GM19238 (cell line): ENCODE measurements around the gene MBD1.
A peak's percentile ranks its signal among the peaks of the same experiment; 100 is the strongest.
"Not testable (repeated sequence)": the region's sequence is repeated elsewhere in the genome, so short reads cannot be mapped to it uniquely, and the experiment has no call there.

Source experiments
- DNase-seq: peaks from one replicate; pipeline ENCODE4 v3.0.0; 2011; ENCODE audit warnings: low spot score; ENCODE audit not compliant: insufficient read length

MBD1 gene

DNA sequence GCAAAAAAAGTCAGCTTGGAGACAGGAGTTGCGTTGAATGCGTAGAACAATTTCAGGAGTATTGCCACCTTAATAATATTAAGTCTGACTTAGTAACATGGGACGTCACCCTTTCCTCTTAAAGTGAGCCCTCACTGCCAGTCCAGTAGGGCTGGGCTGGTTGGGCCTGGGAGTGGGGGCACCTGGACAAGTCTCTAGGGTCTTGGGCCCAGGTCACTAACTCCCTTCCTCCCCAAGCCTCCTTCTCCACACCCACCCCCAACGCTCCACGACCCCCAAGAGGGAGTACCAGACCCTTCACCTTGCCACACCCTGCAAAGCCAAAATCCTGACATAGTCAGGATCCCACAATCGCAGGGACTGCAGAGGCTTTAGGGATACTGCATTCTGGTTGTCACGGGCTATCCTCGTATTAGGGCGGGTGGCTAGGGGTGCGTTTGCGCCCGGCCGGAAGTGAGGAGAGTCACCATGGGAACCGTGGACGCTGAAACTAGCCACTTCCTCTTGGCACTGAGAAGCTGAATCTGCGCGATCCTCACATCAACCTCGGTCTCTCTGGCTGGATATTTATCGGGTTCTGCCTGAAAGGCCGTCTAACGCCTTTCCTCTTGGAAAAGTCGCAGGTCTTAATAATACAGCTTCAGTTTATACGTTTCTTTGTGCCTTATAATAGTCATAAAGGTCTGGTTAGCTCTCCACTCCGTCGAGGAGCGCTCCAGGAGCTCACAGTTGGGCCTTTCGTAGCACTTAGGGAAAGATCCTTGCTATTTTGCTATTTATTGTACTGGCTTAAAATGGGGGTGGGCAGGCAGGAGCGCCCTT, 16.5 kb upstream of the MBD1 start:
- DNase-seq, result peak; percentile 68

DNA sequence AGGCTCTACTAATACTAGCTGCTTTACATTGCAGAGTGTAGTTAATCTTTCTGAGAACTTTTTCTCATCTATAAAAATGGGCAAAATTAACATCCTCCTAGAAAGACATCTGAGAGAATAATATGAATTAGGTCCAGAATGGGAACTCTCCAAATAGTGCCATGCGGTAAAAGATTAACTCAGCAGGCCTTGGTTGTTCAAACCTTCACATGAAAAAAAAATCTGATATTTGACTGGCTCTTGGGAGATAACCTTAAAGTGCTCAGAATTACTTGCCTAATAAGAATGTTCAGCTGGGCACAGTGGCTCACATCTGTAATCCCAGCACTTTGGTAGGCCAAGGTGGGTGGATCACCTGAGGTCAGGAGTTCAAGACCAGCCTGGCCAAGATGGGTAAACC, 11.7 kb upstream of the MBD1 start:
- no peak for DNase-seq

DNA sequence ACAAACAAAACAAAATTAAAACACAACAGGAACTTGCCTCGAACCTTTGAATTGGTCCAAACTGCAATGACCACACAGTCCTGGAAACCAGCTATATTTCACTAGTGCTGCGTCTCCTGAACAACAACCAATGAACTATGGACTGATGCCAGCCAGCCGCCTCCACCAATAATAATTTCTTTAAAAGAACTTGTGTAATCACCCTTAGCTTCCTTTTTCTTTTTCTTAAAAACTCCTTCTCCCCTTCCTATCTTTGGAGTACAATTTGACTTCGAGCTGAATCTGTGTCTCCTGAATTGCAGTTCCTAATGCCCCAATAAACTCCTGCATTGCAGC, 7.8 kb upstream of the MBD1 start:
- no peak for DNase-seq

DNA sequence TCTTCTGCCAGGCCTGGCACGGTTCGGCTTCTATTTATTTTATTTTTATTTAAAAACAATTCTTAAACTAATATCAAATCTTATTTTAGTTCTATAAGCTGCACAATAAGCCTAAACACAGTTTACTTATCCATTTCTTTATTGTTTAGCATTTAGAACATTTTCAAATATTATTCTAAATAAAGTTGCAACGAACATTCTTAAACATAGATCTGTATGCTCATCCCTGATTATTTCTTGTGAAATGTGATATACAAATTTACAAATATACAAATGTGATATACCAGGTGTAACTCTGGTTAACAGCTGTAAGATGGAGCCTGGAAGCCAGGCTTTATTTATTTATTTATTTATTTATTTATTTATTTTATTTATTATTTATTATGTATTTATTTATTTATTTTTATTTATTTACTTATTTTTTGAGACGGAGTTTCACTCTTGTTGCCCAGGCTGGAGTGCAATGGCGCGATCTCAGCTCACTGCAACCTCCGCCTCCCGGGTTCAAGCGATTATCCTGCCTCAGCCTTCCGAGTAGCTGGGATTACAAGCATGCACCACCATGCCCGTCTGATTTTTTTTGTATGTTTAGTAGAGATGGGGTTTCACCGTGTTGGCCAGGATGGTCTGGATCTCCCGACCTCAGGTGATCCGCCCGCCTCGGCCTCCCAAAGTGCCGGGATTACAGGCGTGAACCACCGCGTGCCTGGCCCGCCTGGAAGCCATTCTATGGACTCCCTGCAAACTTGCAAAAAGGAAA, 7.2 kb upstream of the MBD1 start:
- DNase-seq, result not testable (repeated sequence)

DNA sequence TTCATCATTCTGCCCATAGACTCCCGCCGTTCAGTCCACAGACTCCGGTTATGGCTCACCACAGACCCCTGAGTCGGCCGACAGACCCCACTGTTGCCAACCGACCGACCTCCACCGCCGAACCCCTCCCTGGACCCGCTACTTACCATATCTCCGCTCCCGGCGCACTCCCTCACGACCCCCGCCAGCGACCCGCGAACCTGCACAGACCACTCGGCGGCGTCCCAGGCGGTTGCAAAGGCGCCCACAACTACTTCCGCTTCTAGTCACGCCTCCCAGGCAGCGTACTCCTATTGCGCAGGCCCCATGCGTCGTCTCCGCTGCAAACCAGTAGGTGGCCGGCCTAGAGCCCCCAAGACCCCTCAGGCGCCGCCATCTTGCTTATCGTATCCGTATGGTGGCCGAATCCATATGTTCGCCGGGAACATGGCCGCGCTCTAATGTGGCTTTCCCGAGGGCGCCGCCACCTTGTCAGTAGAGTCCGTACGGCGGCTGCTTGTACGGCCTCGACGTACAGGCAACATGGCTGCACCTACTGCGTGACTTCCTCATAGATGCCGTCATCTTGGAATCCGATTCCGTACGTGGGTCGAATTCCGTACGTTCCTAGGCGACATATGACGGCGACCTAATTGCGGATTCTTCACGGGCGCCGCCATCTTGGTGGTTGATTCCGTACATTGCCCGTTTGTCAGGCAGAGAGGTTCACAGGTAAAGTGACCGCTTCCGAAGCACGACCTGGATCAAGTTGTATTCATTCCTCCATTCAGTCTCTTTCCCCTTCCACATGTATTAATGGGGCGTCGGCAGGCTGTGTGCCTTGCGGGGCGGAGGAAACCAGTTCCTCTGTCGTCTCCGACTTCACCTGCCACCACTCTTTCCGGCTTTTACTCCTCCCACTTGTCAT, 6.4 kb upstream of the MBD1 start, which contains the start of gene CXXC1:
Gene CXXC1 (minus strand): TSS at position 252 of the 907 bp plus-strand sequence. CDS start 103 bp downstream, at position 149.
- peak; percentile 78 for DNase-seq

DNA sequence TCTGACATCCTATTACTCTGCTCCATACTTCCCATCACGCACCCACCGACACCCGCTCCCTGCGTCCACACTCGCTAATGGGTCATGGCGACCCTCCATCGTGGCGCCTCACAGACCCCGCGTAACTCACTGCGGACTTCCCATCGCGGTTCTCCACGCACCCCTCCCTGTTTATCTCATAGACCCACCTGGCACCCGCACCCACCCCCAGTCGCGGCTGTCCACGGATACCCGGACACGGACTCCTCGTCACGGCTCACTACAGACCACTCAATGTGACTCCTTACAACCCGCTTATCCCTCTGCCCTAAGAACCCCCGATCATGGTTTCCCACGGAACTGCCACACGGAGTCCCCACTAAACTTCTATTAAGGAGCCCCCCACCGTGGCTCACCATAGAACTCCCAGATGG, 5.7 kb upstream of the MBD1 start:
- no peak for DNase-seq

DNA sequence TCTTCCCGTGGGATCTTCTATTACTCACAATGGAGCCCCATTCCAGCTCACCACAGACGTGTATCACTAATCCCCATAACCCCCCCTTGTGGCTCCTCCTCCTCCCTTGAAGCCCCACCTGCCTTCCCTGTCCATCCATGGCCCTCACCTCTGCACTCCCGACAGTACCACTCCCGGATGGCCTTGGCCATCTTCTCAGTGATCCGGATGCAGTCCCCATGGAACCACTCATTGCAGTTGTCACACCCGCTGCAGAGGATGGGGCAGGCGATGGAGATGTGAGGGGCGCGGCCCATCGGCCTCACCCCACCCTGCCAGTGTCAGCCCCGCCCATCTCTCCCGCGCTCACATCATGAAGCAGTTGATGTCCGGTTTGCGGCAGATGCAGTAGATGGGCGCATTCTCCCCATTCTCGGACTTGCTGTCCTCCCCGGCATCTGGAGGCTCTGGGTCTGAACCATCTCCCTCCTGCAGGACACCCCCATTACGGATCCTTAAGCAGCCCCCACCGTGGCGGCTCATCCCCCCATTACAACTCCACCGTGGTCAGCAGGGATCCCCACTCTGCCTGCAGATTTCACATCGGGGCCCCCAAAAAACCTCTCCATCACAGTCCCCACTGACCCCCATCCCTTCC, 5.2 kb upstream of the MBD1 start:
- no peak for DNase-seq

DNA sequence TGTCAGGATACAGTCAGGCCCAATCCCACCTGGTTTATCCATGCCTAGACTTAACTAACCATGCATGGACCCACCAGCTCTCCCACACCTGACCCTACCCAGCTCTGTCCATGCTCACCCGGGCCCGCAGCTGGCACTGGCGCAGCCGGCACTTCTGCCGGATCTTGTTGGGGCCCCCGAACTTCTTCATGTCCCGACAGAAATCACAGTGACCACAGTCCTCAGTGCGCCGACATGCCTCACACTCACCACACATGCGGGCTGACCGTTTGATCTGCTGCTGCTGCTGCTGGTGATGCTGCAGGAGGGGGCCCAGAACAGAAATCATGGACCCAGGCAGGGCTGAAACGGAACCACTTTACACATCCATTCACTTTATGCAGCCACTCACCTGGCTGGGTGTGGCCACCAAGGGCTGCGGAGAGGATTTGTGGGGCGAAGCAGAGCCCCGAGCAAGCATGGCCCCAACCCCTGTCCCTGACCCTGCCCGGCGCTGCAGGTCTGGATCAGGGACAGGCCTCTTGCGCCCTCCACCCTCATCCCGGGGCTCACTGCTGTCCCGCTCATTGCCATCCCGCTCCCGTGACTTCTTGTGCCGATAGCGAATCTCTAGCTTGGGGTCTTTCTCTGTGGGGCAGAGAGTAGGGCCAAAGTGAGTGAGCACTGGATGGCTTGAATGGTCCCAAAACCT, 4.5 kb upstream of the MBD1 start:
- DNase-seq, result no peak

DNA sequence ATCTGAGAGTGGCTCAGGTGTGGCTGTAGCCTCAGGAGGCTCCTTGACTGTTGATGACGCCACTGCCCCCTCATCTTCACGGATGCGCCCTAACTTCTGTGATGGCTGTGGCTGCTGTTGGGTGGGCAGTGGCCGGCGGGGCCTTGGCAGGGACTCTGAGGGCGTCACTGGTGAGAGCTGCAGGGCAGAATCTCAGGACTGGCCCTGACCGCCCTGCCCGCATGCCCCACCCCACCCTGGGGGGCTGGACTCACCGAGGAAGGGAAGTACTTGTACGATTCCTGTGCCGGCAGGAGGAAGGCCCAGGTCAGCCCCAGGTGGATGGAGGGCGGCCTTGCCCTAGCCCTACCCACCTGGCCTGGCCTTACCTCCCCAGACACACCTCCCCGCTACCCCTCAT, 3.7 kb upstream of the MBD1 start:
- DNase-seq, result no peak

DNA sequence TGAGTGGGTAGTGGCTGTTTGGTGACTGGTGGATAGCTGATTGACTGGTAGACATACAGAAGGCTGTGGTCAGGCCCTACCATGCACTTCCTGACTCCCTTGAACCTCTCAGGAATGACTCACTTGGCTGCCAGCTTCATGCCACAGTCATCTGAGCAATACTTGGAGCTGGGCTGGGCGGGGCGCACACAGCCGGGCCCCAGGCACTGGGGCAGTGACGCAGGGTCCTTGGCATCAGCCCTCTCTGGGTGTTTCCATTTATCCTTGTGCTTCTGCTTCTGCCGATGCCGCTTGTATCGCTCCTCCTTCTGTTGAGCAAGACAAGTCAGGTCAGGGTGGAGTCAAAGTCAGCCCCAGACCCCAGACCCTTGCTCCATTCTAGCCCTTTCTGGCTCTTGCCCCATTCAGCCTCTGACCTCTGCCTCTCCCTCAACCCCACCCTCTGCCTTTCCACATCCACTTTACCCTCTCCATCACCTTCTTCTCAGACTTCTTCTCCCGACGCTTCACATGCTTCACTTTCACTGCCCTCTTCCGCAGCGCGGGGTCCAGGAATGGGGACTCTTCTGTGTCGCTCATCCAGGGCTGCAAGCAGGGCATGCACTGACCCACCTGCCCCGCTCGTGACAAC, 3.0 kb upstream of the MBD1 start:
- no peak for DNase-seq

DNA sequence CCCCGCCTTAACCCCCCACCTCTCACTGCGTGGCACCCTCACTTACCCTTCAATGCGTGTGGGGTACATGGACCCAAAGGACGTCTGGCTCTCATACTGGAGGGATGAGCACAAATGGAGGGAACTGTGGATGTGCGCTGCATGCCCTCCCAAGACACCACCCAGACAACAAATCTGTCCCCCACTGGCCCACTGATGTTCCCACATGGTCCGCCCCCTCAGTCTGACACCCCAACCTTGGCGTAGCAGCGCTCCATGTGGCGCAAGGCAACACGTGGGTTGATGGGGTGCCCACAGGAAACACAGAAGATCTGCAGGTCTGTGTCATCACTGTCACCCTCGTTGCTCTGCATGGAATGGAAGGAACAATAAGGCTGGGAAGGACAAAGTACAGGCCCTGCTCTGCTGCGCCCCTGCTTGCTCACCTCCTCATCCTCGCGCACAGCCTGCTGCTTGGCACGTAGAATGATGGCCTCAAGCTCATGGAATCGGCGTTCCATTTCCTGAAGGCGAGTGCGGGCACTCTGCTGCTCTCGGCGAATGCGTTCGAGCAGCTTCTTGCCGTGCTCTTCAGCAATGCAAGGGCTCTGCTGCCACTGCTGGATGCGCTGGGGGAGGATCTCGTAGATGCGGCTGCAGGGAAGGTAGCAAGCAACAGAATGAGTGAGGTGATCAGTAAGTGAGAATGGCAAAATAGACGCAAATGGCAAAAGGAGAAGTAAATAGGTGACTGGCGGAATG, 2.3 kb upstream of the MBD1 start:
- no peak for DNase-seq

DNA sequence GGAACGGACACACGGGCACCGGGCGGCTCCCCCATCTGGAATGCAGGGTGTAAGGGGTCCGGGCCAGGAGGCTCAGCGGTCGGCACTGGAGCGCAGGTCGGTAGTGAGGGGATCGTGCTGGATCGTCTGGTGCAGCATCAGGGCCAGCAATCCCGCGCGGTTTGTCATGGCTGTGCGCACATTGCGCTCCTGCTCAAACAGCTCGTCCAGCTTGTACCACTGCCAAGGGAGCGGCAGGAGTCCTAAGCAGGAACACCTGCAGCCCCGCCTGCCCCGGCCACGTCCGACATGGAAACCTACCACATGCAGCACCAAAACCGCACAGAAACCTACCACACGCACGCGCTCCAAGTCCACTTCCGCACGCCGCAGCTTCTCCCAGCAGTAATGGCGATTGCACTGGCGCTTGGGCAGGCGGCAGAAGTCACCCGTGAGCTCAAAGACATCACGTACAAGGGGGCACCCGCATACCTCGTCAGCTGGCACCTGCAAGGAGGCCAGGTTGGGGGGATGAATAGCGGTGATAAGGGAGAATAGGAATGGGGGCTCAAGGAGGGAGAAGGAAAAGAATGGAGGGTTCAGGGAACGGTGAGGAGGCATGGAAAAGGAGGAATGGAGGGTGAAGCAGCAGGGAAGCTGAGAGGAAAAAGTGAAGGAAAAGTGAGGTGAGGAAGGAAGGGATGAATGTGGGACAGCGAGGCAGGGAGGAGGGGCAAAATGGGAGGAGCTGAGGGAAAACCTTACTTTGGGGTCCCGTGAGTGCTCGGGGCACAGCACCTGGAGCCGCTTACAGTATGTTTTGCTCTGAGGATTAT, 1.4 kb upstream of the MBD1 start:
- DNase-seq, result no peak

DNA sequence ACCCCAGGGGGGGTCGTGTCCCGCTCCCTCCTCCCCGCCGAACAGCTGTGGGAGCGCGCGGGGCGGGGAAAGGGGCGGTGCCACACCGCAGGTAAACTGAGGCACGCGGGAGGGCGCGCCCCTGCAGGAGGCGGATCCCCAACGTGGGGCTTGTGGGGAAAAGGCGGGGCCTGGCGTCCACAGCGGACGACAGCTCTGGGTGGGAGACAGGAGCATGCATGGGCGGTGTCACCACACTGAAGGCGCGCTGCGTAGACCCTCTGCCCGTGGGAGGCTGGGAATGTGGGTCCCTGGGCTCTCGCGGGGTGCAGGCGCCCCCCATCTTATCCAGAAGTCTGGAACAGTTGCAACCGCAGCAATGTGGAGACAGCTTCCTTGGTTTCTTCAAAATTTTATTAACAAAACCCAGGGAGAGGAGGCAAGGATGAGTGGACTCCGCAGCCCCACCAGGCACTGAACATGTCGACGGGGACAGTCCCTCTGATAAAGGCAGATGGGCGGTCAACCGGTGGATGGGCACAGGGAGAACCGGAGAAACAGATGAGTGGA, 723 bp upstream of the MBD1 start:
- DNase-seq, result no peak

DNA sequence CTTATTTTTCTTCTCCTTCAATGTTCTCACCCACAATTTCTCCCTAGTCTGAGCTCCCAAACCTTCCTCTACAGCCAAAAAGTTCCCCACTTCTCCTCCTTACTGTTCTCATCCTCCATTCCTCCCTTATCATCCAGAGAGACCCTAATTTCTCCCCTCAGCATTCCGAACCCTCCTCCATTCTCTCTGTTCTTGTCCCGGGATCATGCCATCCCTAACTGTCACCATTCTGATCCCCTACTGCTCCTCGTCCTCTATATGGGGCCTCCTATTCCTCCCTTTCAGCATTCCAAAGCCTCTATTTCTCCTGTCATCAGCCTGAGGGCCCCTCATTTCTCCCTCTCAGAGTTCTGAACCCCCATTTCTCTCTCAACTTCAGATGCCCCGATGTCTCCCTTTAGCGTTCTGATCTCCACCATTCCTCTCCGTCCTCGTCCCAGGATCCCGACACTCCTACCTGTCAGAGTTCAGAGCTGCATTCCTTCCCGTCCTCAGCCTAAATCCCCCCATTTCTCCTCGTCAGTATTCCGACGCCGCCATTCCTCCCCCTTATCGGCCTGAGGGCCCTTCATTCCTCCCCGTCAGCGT, 522 bp downstream of the MBD1 start:
- no peak for DNase-seq

DNA sequence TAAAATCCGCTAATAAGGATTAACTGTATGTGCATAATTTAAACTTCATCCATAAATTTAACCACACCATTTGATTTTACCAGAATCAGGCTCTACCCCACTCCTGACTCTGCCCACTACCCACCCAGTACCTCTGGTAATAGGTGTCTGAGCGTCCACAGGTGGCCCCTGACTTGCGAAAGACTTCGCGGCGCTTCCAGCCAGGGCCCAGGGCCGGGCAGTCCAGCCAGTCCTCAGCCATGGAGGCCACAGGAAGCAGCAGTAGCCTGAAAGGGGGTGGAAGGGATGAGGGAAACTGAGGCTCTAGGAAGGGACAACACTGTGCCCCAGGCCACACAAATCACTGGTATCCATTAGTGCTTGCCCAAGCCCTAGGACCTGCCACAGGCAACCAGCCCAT, 1.6 kb downstream of the MBD1 start:
- DNase-seq, result no peak

DNA sequence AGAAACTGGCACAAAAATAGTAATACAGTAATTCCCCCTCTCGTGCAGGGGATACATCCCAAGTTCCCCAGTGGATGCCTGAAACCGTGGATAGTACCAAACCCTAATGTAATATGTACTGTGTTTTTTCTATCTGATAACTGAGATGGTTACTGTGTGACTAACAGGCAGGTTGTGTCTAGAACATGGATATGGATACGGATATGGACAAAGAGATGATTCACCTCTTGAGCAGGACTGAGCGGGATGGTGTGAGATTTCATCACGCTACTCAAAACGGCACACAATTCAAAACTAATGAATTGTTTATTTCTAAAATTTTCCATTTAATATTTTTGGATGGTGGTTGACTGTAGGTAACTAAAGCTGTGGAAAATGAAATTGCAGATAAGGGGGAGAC, 3.4 kb downstream of the MBD1 start:
- no peak for DNase-seq

DNA sequence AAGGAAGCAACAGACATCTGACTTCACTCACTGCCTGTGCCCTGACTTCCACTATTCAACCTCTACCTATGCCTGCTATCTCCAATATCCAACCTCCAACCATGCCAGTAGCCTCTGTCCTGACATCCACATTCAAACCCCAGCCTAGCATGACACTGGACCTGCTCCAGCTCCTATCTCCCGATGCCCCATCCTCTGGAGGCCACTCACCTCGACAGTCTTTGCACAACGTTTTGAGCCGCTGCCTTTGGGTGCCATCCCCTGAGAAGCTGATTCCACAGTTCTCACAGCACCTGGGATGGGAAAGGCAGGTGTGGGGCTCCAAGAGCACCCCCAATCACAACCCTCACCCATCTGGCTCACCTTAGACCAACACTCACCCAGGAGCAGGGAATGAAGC, 4.9 kb downstream of the MBD1 start:
- no peak for DNase-seq

DNA sequence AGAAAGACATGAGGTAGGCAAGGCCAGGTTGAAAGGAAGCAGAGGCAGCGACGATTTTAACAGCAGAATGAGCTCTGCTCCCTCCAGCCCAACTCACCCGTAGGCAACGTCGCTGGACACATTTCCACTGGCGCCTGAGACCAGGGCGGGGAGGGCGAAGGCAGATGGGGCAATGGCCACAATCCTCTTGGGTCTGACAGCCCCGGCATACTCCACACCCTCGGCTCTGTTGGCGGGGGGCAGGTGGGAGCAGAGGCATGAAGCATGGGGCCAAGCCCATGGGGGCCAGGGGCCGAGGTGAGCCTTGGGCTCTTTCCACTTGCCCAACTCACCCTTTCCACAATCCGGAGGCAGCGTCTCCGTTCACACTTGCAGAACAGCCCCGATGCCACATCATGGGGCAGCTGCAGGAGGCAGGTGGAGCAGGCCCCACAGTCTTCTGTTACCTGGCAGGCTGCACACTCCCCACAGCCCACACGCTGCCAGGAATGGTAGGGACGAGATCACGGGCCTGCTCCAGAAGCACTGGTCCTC, 5.8 kb downstream of the MBD1 start:
- no peak for DNase-seq
